IMR-90 (cell line): ENCODE results near the gene SHROOM1. TPM values are rescaled to one million over a fixed set of nuclear protein-coding genes. Genes with fewer than 3 reads are reported as not detected.

Experiments used
- ATAC-seq: fragments of 200-7000 bp; cut with Tn5 transposase; 2 replicates; pipeline ENCODE4 v1.9.1; 2020; ENCODE audit warnings: low read depth, mild to moderate bottlenecking, moderate library complexity
- BruUV-seq: library from RNA; stranded (reverse); fragments of 400-500 nt; replicated peaks from 2 replicates; lab custom pipeline; 2021; lab: Mats Ljungman, UMichigan
- CTCF ChIA-PET: fragments of 300-600 bp; formaldehyde crosslinking; extraction: SDS; loops from one replicate; lab custom pipeline; 2021; ENCODE audit warnings: antibody characterized with exemption; lab: Yijun Ruan, JAX
- POLR2A ChIA-PET: fragments of 300-600 bp; sonication (Branson Sonifier 250); formaldehyde crosslinking; loops from one replicate; lab custom pipeline; 2022; ENCODE audit warnings: antibody characterized with exemption; ENCODE audit not compliant: unreplicated experiment; lab: Charles Lee
- DNase-seq: peaks from one replicate; pipeline ENCODE4 v3.0.0; 2013
- H2AFZ ChIP-seq: replicated peaks from 2 replicates; pipeline ENCODE3; 2013; ENCODE audit warnings: low read length, mild to moderate bottlenecking; ENCODE audit not compliant: poor library complexity
- H2AK5ac ChIP-seq: 2 replicates; pipeline ENCODE4 v1.6.1; 2013; ENCODE audit warnings: low read depth, low read length, inconsistent platforms
- H2AK9ac ChIP-seq: replicated peaks from 2 replicates; pipeline ENCODE3; 2013; ENCODE audit warnings: mild to moderate bottlenecking, low read depth, low read length, moderate library complexity; ENCODE audit not compliant: poor library complexity
- H2BK120ac ChIP-seq: 2 replicates; pipeline ENCODE4 v1.6.1; 2013; ENCODE audit warnings: low read depth, low read length, inconsistent platforms
- H2BK15ac ChIP-seq: 3 replicates; pipeline ENCODE4 v1.6.1; 2013; ENCODE audit warnings: low read depth, low read length, inconsistent platforms
- H2BK20ac ChIP-seq: 2 replicates; pipeline ENCODE4 v1.6.1; 2013; ENCODE audit warnings: low read depth, mild to moderate bottlenecking, inconsistent platforms, low read length, moderate library complexity
- H2BK5ac ChIP-seq: 2 replicates; pipeline ENCODE4 v1.6.1; 2013; ENCODE audit warnings: mild to moderate bottlenecking, low read depth, low read length, inconsistent platforms; ENCODE audit not compliant: poor library complexity, severe bottlenecking
- H3K14ac ChIP-seq: replicated peaks from 2 replicates; pipeline ENCODE4 v1.6.1; 2013; ENCODE audit warnings: low read depth, low read length, inconsistent platforms
- H3K18ac ChIP-seq: 2 replicates; pipeline ENCODE4 v1.6.1; 2013; ENCODE audit warnings: low read depth, low read length, control low read depth
- H3K23ac ChIP-seq: 2 replicates; pipeline ENCODE4 v1.6.1; 2013; ENCODE audit warnings: low read depth, low read length, inconsistent platforms
- H3K27ac ChIP-seq: 2 replicates; pipeline ENCODE4 v1.5.1; 2013; ENCODE audit warnings: mild to moderate bottlenecking, control low read depth, low read length; ENCODE audit not compliant: insufficient read depth
- H3K27me3 ChIP-seq: 2 replicates; pipeline ENCODE4 v1.6.1; 2013; ENCODE audit warnings: low read length; ENCODE audit not compliant: control insufficient read depth, insufficient read depth
- H3K36me3 ChIP-seq: 2 replicates; pipeline ENCODE4 v1.6.1; 2013; ENCODE audit warnings: low read length, mixed read lengths; ENCODE audit not compliant: control insufficient read depth, insufficient read depth
- H3K4ac ChIP-seq: 2 replicates; pipeline ENCODE4 v1.6.1; 2013; ENCODE audit warnings: low read depth, low read length, inconsistent platforms
- H3K4me1 ChIP-seq: 2 replicates; pipeline ENCODE4 v1.6.1; 2013; ENCODE audit warnings: low read length, mixed read lengths; ENCODE audit not compliant: control insufficient read depth, insufficient read depth
- H3K4me2 ChIP-seq: 2 replicates; pipeline ENCODE4 v1.6.1; 2013; ENCODE audit warnings: low read depth, mild to moderate bottlenecking, control low read depth, low read length, moderate library complexity
- H3K4me3 ChIP-seq: 2 replicates; pipeline ENCODE4 v1.5.1; 2013; ENCODE audit warnings: low read depth, mild to moderate bottlenecking, control low read depth, low read length, moderate library complexity; ENCODE audit not compliant: insufficient read depth
- H3K56ac ChIP-seq: 2 replicates; pipeline ENCODE4 v1.6.1; 2013; ENCODE audit warnings: low read length, inconsistent platforms; ENCODE audit not compliant: insufficient read depth; ENCODE audit errors: extremely low read depth
- H3K79me1 ChIP-seq, 2 experiments: 2 replicates each; pipeline ENCODE4 v1.6.1; 2013; ENCODE audit warnings: low read length in 2 of 2, inconsistent platforms in 1 of 2, low read depth in 1 of 2
- H3K9ac ChIP-seq: 2 replicates; pipeline ENCODE4 v1.6.1; 2013; ENCODE audit warnings: low read depth, low read length, control low read depth
- H3K9me1 ChIP-seq: 2 replicates; pipeline ENCODE4 v1.6.1; 2013; ENCODE audit warnings: low read length, inconsistent platforms; ENCODE audit not compliant: insufficient read depth
- H3K9me3 ChIP-seq: 2 replicates; pipeline ENCODE4 v1.6.1; 2013; ENCODE audit warnings: low read length; ENCODE audit not compliant: control insufficient read depth, insufficient read depth
- H4K20me1 ChIP-seq: 2 replicates; pipeline ENCODE4 v1.6.1; 2013; ENCODE audit warnings: low read length, inconsistent platforms; ENCODE audit not compliant: insufficient read depth
- H4K5ac ChIP-seq: 2 replicates; pipeline ENCODE4 v1.6.1; 2013; ENCODE audit warnings: mild to moderate bottlenecking, low read depth, low read length, control low read depth
- H4K8ac ChIP-seq, 2 experiments: 2 replicates each; pipeline ENCODE4 v1.6.1; 2013; ENCODE audit warnings: low read depth in 2 of 2, low read length in 2 of 2, control low read depth in 1 of 2, inconsistent platforms in 1 of 2
- H4K91ac ChIP-seq: 2 replicates; pipeline ENCODE4 v1.6.1; 2013; ENCODE audit warnings: low read depth, low read length, inconsistent platforms; ENCODE audit not compliant: insufficient read depth
- FOS ChIP-seq: fragments of 150-350 bp; IDR thresholded peaks from 2 replicates; pipeline ENCODE4 v1.6.1; 2016; ENCODE audit warnings: low read depth, low read length
- POLR2A ChIP-seq: IDR thresholded peaks from 2 replicates; pipeline ENCODE4 v1.6.1; 2012; ENCODE audit warnings: mild to moderate bottlenecking, low read depth, low read length
- WGBS, 2 experiments: methylation state at CpG; one replicate each; pipeline versions ENCODE4 v1.1.5 to v1.1.7; 2013; ENCODE audit warnings: missing lambda C conversion rate in 2 of 2; ENCODE audit not compliant: insufficient read length in 1 of 2; ENCODE audit errors: extremely low coverage in 2 of 2; 5-methylcytosine and 5-hydroxymethylcytosine counted together
- dilution Hi-C: fragments of 300-500 bp; cut with HindIII; formaldehyde crosslinking; loops from one replicate; pipeline ENCODE4 v1.14.3; 2018; ENCODE audit warnings: low sequenced_read_pairs; ENCODE audit not compliant: unreplicated experiment
- in situ Hi-C: fragments of 300-500 bp; cut with MboI; formaldehyde crosslinking; loops from 3 replicates; pipeline ENCODE4 v1.14.3; 2019; ENCODE audit warnings: low sequenced_read_pairs, inconsistent platforms, mixed read lengths
- intact Hi-C: fragments of 100-400 bp; cut with micrococcal nuclease; formaldehyde crosslinking; loops from 2 replicates; pipeline ENCODE4 v1.10.0; 2022
- polyA plus RNA-seq, 3 experiments: library from polyadenylated mRNA; depleted of rRNA; stranded (reverse); fragments of >200 nt; gene quantifications; 2 replicates each; pipeline ENCODE4 v1.2.3, GENCODE V29; 2012; ENCODE audit warnings: low replicate concordance in 1 of 3
- total RNA-seq: library from RNA; depleted of rRNA; stranded (reverse); fragments of >200 nt; gene quantifications from 2 replicates; pipeline ENCODE4 v1.2.3, GENCODE V29; 2012

SHROOM1 gene
- total and polyA plus RNA-seq, 2 of the 4 experiments (the other 2 are of a cell fraction) = 1.4 to 6.3 TPM

DNA sequence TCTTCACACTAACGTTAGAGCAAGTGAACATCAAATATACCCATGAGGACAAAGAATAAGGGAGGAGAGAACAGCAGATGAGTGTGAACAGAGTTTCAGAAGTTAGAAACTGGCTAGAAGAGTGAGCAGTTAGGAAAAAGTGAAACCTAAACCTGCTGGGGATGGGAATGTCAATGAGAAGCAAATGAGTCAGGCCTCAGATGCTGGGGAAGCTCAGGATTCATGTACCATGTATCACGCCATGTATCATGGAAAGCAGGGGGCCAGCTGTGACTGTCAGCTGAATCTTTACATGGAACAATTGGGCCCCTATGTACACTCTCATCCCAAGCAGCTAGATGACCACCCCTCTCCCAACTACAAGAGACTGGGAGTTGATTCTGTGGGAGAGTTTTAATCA is 19.6 kb upstream of the SHROOM1 start:
- Histone ChIP-seq H3K9ac (no peak overlapping the region), H4K8ac (peak overlapping the region in 1 of 2 experiments; percentile 46; a peak in 1 of 4 replicates), H2BK120ac (no peak overlapping the region), H3K9me3 (no peaks in the 10 kb centered on the region), H3K9me1 (no peaks in the 10 kb centered on the region), H3K14ac (0 out of 2 replicates have a peak overlapping the region, but pooled peaks have one; percentile 31), H3K4ac (peak overlapping the region; percentile 44; the same call in 1 of the 2 replicates), H2BK15ac (no peak overlapping the region), H4K91ac (no peak overlapping the region), H3K27me3 (no peaks in the 10 kb centered on the region), H3K23ac (no peak overlapping the region), H4K5ac (0 out of 2 replicates have a peak overlapping the region, but pooled peaks have one; percentile 57), H3K36me3 (no peaks in the 10 kb centered on the region), H2AFZ (no peak overlapping the region), H3K79me1 (no peaks in the 10 kb centered on the region), H4K20me1 (no peaks in the 10 kb centered on the region), H2BK5ac (no peak overlapping the region), H2BK20ac (no peak overlapping the region), H3K56ac (no peak overlapping the region), H3K4me3 (no peak overlapping the region), H3K4me2 (peak overlapping the region; percentile 80; the same call in 1 of the 2 replicates), H2AK5ac (no peak overlapping the region), H2AK9ac (no peak overlapping the region), H3K4me1 (peaks cover 3% of the 10 kb centered on the region; the same call in 1 of the 2 replicates), H3K18ac (peak overlapping the region; percentile 66; the same call in 1 of the 2 replicates), H3K27ac (no peak overlapping the region)
- dilution Hi-C loops (no loop called here), in situ Hi-C loops (no loop called here), intact Hi-C loops (loop anchor here (1.0 kb wide), 1 partner anchor 12 kb away; no protein-coding TSS in a partner anchor)
- ATAC-seq (peak; percentile 90), DNase-seq (peak; percentile 84)
- POLR2A ChIA-PET = interaction anchor here (0.6 kb wide), 1 partner anchor 1361 kb away, joined by 3 read pairs; no protein-coding TSS in a partner anchor
- TF ChIP-seq FOS (peak; percentile 47), POLR2A (no peak)
- no CpG with 5 or more reads among the region's 2 CpGs for WGBS, 2 experiments
- BruUV-seq = no TSS peak
- CTCF ChIA-PET = no interaction called here
